Urinary bladder (tissue), 4 donors: Measurements from ENCODE around the gene GTF3C1. TPM values are rescaled to one million over a fixed set of nuclear protein-coding genes. Genes with fewer than 3 reads are reported as not detected.

Experiments
- DNase-seq: peaks from one replicate; pipeline ENCODE4 v3.0.0-alpha.2; 2015; ENCODE audit errors: extremely low spot score
- H3K27ac ChIP-seq: one replicate; pipeline ENCODE4 v1.5.1; 2013; ENCODE audit warnings: low read depth, mild to moderate bottlenecking, moderate library complexity
- H3K36me3 ChIP-seq: one replicate; pipeline ENCODE4 v1.6.1; 2013; ENCODE audit warnings: mild to moderate bottlenecking, moderate library complexity; ENCODE audit not compliant: insufficient read depth
- H3K4me1 ChIP-seq: one replicate; pipeline ENCODE4 v1.6.1; 2013; ENCODE audit warnings: mild to moderate bottlenecking, moderate library complexity; ENCODE audit not compliant: insufficient read depth
- H3K4me3 ChIP-seq: one replicate; pipeline ENCODE4 v1.5.1; 2013; ENCODE audit warnings: low read depth, low read length
- WGBS: extraction: QIAGEN DNeasy Blood & Tissue Kit; methylation state at CpG from one replicate; pipeline ENCODE4 v1.1.7; 2013; 5-methylcytosine and 5-hydroxymethylcytosine counted together
- polyA plus RNA-seq: library from polyadenylated mRNA; stranded (reverse); fragments of 200-250 nt; gene quantifications from one replicate; pipeline ENCODE4 v1.2.3, GENCODE V29; 2013
- total RNA-seq: library from RNA; depleted of rRNA; stranded (reverse); fragments of >200 nt; gene quantifications from one replicate; pipeline ENCODE4 v1.2.3, GENCODE V29; 2014
- donor health status: healthy with polysubstance abuse.
- donor health status: healthy.

Gene GTF3C1
- total RNA-seq (55.5 TPM), polyA plus RNA-seq (43.4 TPM)

GRCh38 chr16:27549746-27550581 is at the start of gene GTF3C1, which contains the start of gene KATNIP:
Gene GTF3C1 (minus strand): TSS chr16:27549913. CDS start chr16:27549890, 23 bp downstream.
Gene KATNIP (plus strand): TSS chr16:27550144. CDS start chr16:27550171, 27 bp downstream.
- peak; percentile 99 for DNase-seq
- no peaks in the 10 kb centered on the region for H3K36me3 ChIP-seq
- WGBS: under 1% methylated on average over 59 of the region's 59 CpGs
- H3K27ac ChIP-seq: peak within 1 kb of the TSS; percentile 79
- H3K4me3 ChIP-seq: peak within 1 kb of the TSS; percentile 75
- H3K4me1 ChIP-seq: no peaks in the 10 kb centered on the region

DNA sequence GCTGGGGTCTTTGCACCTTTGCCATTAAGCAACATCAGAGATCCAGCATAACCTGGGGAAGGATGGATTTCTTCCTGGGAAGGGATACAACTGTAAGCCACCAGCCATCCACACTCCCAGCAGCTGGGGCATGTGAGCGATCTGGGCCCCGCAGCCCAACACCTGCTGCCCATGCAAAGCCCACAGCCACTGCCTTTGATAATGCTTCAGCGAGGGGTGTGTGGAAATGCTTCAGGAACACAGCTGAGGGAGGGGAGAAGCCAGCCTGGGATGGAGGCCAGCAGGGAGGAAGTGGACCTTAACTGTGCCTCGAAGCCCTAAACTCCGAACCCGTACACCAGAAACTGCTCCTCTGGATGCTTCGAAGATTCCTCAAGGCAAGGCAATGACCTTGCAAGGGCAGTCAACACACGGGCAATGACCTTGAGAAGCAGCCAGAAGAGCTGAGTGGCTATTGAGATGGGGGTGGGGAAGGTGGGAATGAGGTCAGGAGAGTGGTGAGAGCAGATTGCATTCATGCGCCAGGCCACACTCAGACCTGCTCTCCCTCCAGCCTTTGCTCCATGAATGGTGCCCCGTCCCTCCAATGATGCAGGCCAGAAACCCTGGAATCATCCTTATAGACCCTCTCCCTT is 49.3 kb upstream of the GTF3C1 start:
- Histone ChIP-seq H3K36me3 (no peaks in the 10 kb centered on the region), H3K4me3 (no peak overlapping the region), H3K27ac (no peak overlapping the region), H3K4me1 (no peaks in the 10 kb centered on the region)
- no peak for DNase-seq
- 79% methylated on average over 10 of the region's 10 CpGs for WGBS

DNA sequence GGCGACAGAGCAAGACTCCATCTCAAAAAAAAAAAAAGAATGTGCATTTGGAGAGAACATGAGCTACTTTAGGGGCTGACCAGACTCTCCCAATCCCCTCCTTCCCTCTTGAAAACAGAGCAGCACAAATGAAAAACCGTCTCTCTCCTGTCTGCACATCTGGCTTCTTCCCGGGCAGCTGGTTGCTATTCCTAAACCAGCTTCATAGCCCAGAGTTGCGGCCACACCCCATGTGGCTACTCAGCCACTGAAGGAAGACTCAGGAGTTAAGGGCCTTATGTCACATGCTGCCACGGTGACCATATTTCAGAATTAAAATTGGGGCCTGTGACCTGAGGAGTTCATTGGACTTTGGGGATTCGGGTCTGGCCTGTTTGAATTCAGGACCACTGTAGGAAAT is 48.5 kb upstream of the GTF3C1 start:
- no peak for DNase-seq
- Histone ChIP-seq H3K4me3 (no peak overlapping the region), H3K4me1 (no peaks in the 10 kb centered on the region), H3K36me3 (no peaks in the 10 kb centered on the region), H3K27ac (no peak overlapping the region)
- 86% methylated on average over 6 of the region's 6 CpGs for WGBS

DNA sequence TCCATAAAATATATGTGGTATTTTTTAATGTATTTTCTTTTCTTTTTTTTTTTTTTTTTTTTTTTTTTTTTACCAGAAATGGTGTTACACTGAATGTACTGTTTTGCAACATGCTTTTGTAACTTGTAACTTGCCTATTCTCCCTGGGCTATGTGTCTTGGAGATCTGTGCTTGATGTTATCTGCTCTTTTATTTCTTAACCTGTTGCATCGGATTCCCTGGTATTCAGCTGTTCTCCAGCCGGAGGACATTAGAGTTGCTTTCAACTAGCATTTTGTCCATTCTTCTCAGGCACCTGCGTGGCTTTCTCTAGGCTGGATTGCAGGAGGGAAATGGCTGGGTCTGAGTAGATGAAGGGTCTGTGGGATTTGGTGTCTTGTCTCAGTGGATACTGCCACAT is 47.6 kb upstream of the GTF3C1 start:
- H3K27ac ChIP-seq: no peak overlapping the region
- WGBS: 94% methylated on average over 3 of the region's 3 CpGs
- no peaks in the 10 kb centered on the region for H3K36me3 ChIP-seq
- H3K4me1 ChIP-seq: no peaks in the 10 kb centered on the region
- no peak for DNase-seq
- H3K4me3 ChIP-seq: no peak overlapping the region

GRCh38 chr16:27596411-27596810 is 46.7 kb upstream of the GTF3C1 start:
- no peak overlapping the region for H3K27ac ChIP-seq
- 96% methylated on average over 4 of the region's 4 CpGs for WGBS
- no peaks in the 10 kb centered on the region for H3K4me1 ChIP-seq
- no peaks in the 10 kb centered on the region for H3K36me3 ChIP-seq
- no peak overlapping the region for H3K4me3 ChIP-seq
- no peak for DNase-seq

- no peaks in the 10 kb centered on the region for H3K36me3 ChIP-seq
- DNase-seq: no peak
- WGBS: 75% methylated on average over 6 of the region's 6 CpGs
- H3K4me1 ChIP-seq: no peaks in the 10 kb centered on the region
- H3K27ac ChIP-seq: no peak overlapping the region
- no peak overlapping the region for H3K4me3 ChIP-seq
Measured at GRCh38 chr16:27595993-27596392, 46.3 kb upstream of the GTF3C1 start.

GRCh38 chr16:27595475-27595874 is 45.8 kb upstream of the GTF3C1 start:
- Histone ChIP-seq H3K27ac (no peak overlapping the region), H3K4me3 (no peak overlapping the region), H3K4me1 (no peaks in the 10 kb centered on the region), H3K36me3 (no peaks in the 10 kb centered on the region)
- WGBS: 60% methylated on average over 4 of the region's 4 CpGs
- no peak for DNase-seq

- no peak for DNase-seq
- Histone ChIP-seq H3K27ac (no peak overlapping the region), H3K4me1 (no peaks in the 10 kb centered on the region), H3K36me3 (no peaks in the 10 kb centered on the region), H3K4me3 (no peak overlapping the region)
- whole genome bisulfite sequencing: 96% methylated on average over 4 of the region's 4 CpGs
Measured at GRCh38 chr16:27591837-27592236, 42.1 kb upstream of the GTF3C1 start.

GRCh38 chr16:27588057-27588456 is 38.3 kb upstream of the GTF3C1 start:
- WGBS: 98% methylated on average over 3 of the region's 3 CpGs
- H3K4me3 ChIP-seq: no peak overlapping the region
- H3K27ac ChIP-seq: no peak overlapping the region
- H3K4me1 ChIP-seq: no peaks in the 10 kb centered on the region
- H3K36me3 ChIP-seq: no peaks in the 10 kb centered on the region
- DNase-seq: no peak

GRCh38 chr16:27586711-27587110 is 37.0 kb upstream of the GTF3C1 start:
- Histone ChIP-seq H3K36me3 (no peaks in the 10 kb centered on the region), H3K4me3 (no peak overlapping the region), H3K4me1 (no peaks in the 10 kb centered on the region), H3K27ac (no peak overlapping the region)
- DNase-seq: no peak
- 82% methylated on average over 8 of the region's 8 CpGs for WGBS

- no peak overlapping the region for H3K4me3 ChIP-seq
- 96% methylated on average over 5 of the region's 5 CpGs for WGBS
- no peaks in the 10 kb centered on the region for H3K4me1 ChIP-seq
- H3K27ac ChIP-seq: no peak overlapping the region
- H3K36me3 ChIP-seq: no peaks in the 10 kb centered on the region
- no peak for DNase-seq
Measured at GRCh38 chr16:27585200-27585599, 35.5 kb upstream of the GTF3C1 start.

- Histone ChIP-seq H3K4me1 (no peaks in the 10 kb centered on the region), H3K27ac (no peak overlapping the region), H3K4me3 (no peak overlapping the region), H3K36me3 (no peaks in the 10 kb centered on the region)
- 97% methylated on average over 1 of the region's 1 CpG for WGBS
- DNase-seq: no peak
Measured at GRCh38 chr16:27583634-27584033, 33.9 kb upstream of the GTF3C1 start.

GRCh38 chr16:27582883-27583282 is 33.2 kb upstream of the GTF3C1 start:
- Histone ChIP-seq H3K27ac (no peak overlapping the region), H3K4me3 (no peak overlapping the region), H3K4me1 (no peaks in the 10 kb centered on the region), H3K36me3 (no peaks in the 10 kb centered on the region)
- DNase-seq: no peak
- 42% methylated on average over 2 of the region's 2 CpGs for WGBS
